Vagina (tissue), 2 donors: ENCODE data around the gene SNX3.

ENCODE experiments used
- POLR2A ChIP-seq, 2 donors: fragments of 450-650 bp; IDR thresholded peaks; one replicate each; pipeline ENCODE4 v1.6.1; 2017; ENCODE audit warnings: antibody characterized with exemption in 2 of 2, mild to moderate bottlenecking in 2 of 2, moderate library complexity in 2 of 2
- POLR2AphosphoS5 ChIP-seq, 2 donors: sonication (generic); formaldehyde crosslinking; IDR thresholded peaks; one replicate each; pipeline ENCODE4 v1.9.0; 2017; ENCODE audit warnings: antibody characterized with exemption in 2 of 2, mild to moderate bottlenecking in 2 of 2, low read depth in 1 of 2; ENCODE audit not compliant: insufficient read depth in 1 of 2
- TF ChIP-seq, protein P1 (sequence below), 3 experiments: fragments of 450-650 bp in 2 of 3; fragments of 200-600 bp in 1 of 3; sonication (generic) in 1 of 3; IDR thresholded peaks; one replicate each; pipeline ENCODE4 v1.5.1; 2017 to 2019; ENCODE audit warnings: antibody characterized with exemption in 3 of 3, mild to moderate bottlenecking in 2 of 3, moderate library complexity in 2 of 3

GRCh38 chr6:108222504-108222903 is 38.3 kb downstream of the SNX3 start:
- TF ChIP-seq POLR2AphosphoS5 (IDR thresholded peaks at IDR 0.05; ENCODE audit: insufficient read depth in 1 of 2, low read depth in 1 of 2) = no peak
- TF ChIP-seq, protein P1, sequence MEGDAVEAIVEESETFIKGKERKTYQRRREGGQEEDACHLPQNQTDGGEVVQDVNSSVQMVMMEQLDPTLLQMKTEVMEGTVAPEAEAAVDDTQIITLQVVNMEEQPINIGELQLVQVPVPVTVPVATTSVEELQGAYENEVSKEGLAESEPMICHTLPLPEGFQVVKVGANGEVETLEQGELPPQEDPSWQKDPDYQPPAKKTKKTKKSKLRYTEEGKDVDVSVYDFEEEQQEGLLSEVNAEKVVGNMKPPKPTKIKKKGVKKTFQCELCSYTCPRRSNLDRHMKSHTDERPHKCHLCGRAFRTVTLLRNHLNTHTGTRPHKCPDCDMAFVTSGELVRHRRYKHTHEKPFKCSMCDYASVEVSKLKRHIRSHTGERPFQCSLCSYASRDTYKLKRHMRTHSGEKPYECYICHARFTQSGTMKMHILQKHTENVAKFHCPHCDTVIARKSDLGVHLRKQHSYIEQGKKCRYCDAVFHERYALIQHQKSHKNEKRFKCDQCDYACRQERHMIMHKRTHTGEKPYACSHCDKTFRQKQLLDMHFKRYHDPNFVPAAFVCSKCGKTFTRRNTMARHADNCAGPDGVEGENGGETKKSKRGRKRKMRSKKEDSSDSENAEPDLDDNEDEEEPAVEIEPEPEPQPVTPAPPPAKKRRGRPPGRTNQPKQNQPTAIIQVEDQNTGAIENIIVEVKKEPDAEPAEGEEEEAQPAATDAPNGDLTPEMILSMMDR (IDR thresholded peaks at IDR 0.05) = no peak
- TF ChIP-seq POLR2A (IDR thresholded peaks at IDR 0.05) = no peak
